Measurements from ENCODE around the gene TFDP2. TPM values are rescaled to one million over a fixed set of nuclear protein-coding genes. Genes with fewer than 3 reads are reported as not detected.

Gene TFDP2
- total and polyA plus RNA-seq, 11 donors: 18.3 to 80.9 (median 52.2) TPM

DNA sequence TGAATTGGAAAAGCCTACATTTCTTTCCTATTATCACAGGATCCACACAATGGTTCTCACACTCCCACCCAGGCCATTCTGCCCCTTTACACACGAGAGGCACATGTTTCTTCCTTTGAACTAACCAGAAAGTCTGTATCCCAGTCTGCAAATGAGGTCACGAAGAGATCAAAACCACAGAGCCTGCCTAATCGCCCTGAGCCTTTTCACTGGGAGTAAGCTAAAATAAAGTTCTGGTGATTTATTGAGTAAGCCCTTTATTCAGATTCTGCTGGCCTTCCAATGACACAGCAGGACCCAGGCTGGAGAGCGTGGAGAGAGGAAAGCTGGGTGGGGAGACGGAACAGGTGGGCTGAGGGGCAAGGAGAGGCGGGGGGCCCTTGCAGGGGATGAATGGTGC, 194.2 kb downstream of the TFDP2 start:
- WGBS, 4 donors: 82 to 87% (median 84%) methylated on average over 6 of the region's 6 CpGs
- no peak overlapping the region for H3K27ac ChIP-seq
- no peak for TF ChIP-seq POLR2A (IDR thresholded peaks at IDR 0.05)
- TF ChIP-seq, protein P1, sequence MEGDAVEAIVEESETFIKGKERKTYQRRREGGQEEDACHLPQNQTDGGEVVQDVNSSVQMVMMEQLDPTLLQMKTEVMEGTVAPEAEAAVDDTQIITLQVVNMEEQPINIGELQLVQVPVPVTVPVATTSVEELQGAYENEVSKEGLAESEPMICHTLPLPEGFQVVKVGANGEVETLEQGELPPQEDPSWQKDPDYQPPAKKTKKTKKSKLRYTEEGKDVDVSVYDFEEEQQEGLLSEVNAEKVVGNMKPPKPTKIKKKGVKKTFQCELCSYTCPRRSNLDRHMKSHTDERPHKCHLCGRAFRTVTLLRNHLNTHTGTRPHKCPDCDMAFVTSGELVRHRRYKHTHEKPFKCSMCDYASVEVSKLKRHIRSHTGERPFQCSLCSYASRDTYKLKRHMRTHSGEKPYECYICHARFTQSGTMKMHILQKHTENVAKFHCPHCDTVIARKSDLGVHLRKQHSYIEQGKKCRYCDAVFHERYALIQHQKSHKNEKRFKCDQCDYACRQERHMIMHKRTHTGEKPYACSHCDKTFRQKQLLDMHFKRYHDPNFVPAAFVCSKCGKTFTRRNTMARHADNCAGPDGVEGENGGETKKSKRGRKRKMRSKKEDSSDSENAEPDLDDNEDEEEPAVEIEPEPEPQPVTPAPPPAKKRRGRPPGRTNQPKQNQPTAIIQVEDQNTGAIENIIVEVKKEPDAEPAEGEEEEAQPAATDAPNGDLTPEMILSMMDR (IDR thresholded peaks at IDR 0.05): no peak
- H3K4me1 ChIP-seq: peaks cover 0 to 8% (median 0%) of the 10 kb centered on the region in 12 donors
- no peaks in the 10 kb centered on the region for H3K9me3 ChIP-seq
- H3K27me3 ChIP-seq: no peaks in the 10 kb centered on the region
- no peak overlapping the region for H3K4me3 ChIP-seq
- ATAC-seq: no peak
- no peak for DNase-seq
- peaks cover 0 to 60% (median 21%) of the 10 kb centered on the region in 9 donors for H3K36me3 ChIP-seq
- intact Hi-C loops (cut with DNase I): no loop called here

- intact Hi-C loops (cut with DNase I): no loop called here
- no peak overlapping the region for H3K27ac ChIP-seq
- no peak for ATAC-seq
- WGBS, 4 donors: 93 to 97% (median 95%) methylated on average over 2 of the region's 2 CpGs
- no peaks in the 10 kb centered on the region for H3K4me1 ChIP-seq
- H3K4me3 ChIP-seq: no peak overlapping the region
- H3K36me3 ChIP-seq: peaks cover 0 to 37% (median 15%) of the 10 kb centered on the region in 9 donors
- no peaks in the 10 kb centered on the region for H3K9me3 ChIP-seq
- no peak for DNase-seq
- H3K27me3 ChIP-seq: no peaks in the 10 kb centered on the region
- TF ChIP-seq POLR2A (IDR thresholded peaks at IDR 0.05): no peak
- TF ChIP-seq, protein P1 (IDR thresholded peaks at IDR 0.05): no peak
Measured at GRCh38 chr3:141952611-141953010, 196.7 kb downstream of the TFDP2 start.

GRCh38 chr3:141950572-141951493, 198.5 kb downstream of the TFDP2 start:
- H3K4me3 ChIP-seq: no peak overlapping the region
- TF ChIP-seq POLR2A (IDR thresholded peaks at IDR 0.05): no peak
- TF ChIP-seq, protein P1 (IDR thresholded peaks at IDR 0.05): no peak
- H3K9me3 ChIP-seq: no peaks in the 10 kb centered on the region
- DNase-seq: no peak
- no peaks in the 10 kb centered on the region for H3K27me3 ChIP-seq
- no peak for ATAC-seq
- H3K4me1 ChIP-seq: no peaks in the 10 kb centered on the region
- peaks cover 0 to 25% (median 15%) of the 10 kb centered on the region in 9 donors for H3K36me3 ChIP-seq
- H3K27ac ChIP-seq: no peak overlapping the region
- intact Hi-C loops (cut with DNase I): no loop called here
- WGBS, 4 donors: 76 to 84% (median 79%) methylated on average over 4 of the region's 4 CpGs

- no peak for ATAC-seq
- no peak for DNase-seq
- no peaks in the 10 kb centered on the region for H3K9me3 ChIP-seq
- intact Hi-C loops (cut with DNase I): no loop called here
- H3K27ac ChIP-seq: no peak overlapping the region
- H3K27me3 ChIP-seq: no peaks in the 10 kb centered on the region
- no peaks in the 10 kb centered on the region for H3K4me1 ChIP-seq
- peaks cover 0 to 25% (median 15%) of the 10 kb centered on the region in 9 donors for H3K36me3 ChIP-seq
- WGBS, 4 donors: 91 to 97% (median 96%) methylated on average over 6 of the region's 6 CpGs
- TF ChIP-seq, protein P1 (IDR thresholded peaks at IDR 0.05): no peak
- no peak for TF ChIP-seq POLR2A (IDR thresholded peaks at IDR 0.05)
- H3K4me3 ChIP-seq: no peak overlapping the region
Measured at GRCh38 chr3:141949972-141950371, 199.4 kb downstream of the TFDP2 start.
